K562 (cell line): Measurements from ENCODE around the gene OR9A4. TPM values are rescaled to one million over a fixed set of nuclear protein-coding genes. Genes with fewer than 3 reads are reported as not detected.

Experiments used
- ATAC-seq: fragments of 200-7000 bp; cut with Tn5 transposase; 3 replicates; pipeline ENCODE4 v1.9.1; 2020; ENCODE audit warnings: moderate library complexity
- BruUV-seq: library from RNA; stranded (reverse); fragments of 400-500 nt; replicated peaks from 2 replicates; lab custom pipeline; 2021; lab: Mats Ljungman, UMichigan
- CTCF ChIA-PET: fragments of 300-600 bp; formaldehyde crosslinking; extraction: SDS; loops from one replicate; lab custom pipeline; 2021; ENCODE audit warnings: low intra/inter-chr PET ratio; lab: Yijun Ruan, JAX
- POLR2A ChIA-PET: fragments of 300-600, 350-650 bp; sonication (Branson Sonifier 250); formaldehyde crosslinking; extraction: SDS; loops from one replicate; lab custom pipeline; 2021; ENCODE audit warnings: antibody characterized with exemption, inconsistent platforms; lab: Yijun Ruan, JAX
- DNase-seq, 4 experiments: peaks; one replicate each; pipeline versions ENCODE4 v3.0.0 to v3.0.0-alpha.2; 2011 to 2018; ENCODE audit warnings: low spot score in 3 of 4, mixed read lengths in 3 of 4; ENCODE audit errors: extremely low read depth in 1 of 4
- FAIRE-seq: peaks from 2 replicates; lab custom pipeline; 2011; peaks lifted over from hg19 to GRCh38; lab: Jason Lieb, UNC
- H2AFZ ChIP-seq: 2 replicates; pipeline ENCODE4 v1.6.0; 2011; ENCODE audit warnings: low read depth, low read length, control low read depth, inconsistent platforms
- H3K27ac ChIP-seq: fragments of 200-600 bp; 3 replicates; pipeline ENCODE4 v1.8.0; 2011; ENCODE audit warnings: low read depth, mild to moderate bottlenecking, control low read depth, inconsistent platforms, low read length, moderate library complexity, mixed read lengths; ENCODE audit errors: extremely low read depth
- H3K27me3 ChIP-seq, 2 experiments: fragments of 300-600 bp in 1 of 2; 2 replicates in 1 of 2; 3 replicates in 1 of 2; pipeline versions ENCODE4 v1.6.0 to v1.8.0; 2011; ENCODE audit warnings: inconsistent platforms in 2 of 2, low read length in 2 of 2, mild to moderate bottlenecking in 1 of 2, mixed read lengths in 1 of 2, moderate library complexity in 1 of 2; ENCODE audit not compliant: control insufficient read depth in 2 of 2, insufficient read depth in 2 of 2
- H3K36me3 ChIP-seq: fragments of 300-600 bp; 3 replicates; pipeline ENCODE4 v1.8.0; 2011; ENCODE audit warnings: mild to moderate bottlenecking, low read length, inconsistent platforms; ENCODE audit not compliant: control insufficient read depth, insufficient read depth
- H3K4me1 ChIP-seq, 2 experiments: fragments of 200-600 bp in 1 of 2; replicated peaks in 1 of 2; 2 replicates in 1 of 2; 3 replicates in 1 of 2; pipeline versions ENCODE4 v1.5.1 to v1.8.0; 2011; ENCODE audit warnings: inconsistent platforms in 2 of 2, low read length in 2 of 2, mild to moderate bottlenecking in 1 of 2, mixed read lengths in 1 of 2, moderate library complexity in 1 of 2; ENCODE audit not compliant: control insufficient read depth in 2 of 2, insufficient read depth in 2 of 2
- H3K4me2 ChIP-seq: 2 replicates; pipeline ENCODE4 v1.6.1; 2011; ENCODE audit warnings: low read length, control low read depth, inconsistent platforms, mixed read lengths; ENCODE audit not compliant: insufficient read depth
- H3K4me3 ChIP-seq: fragments of 200-600 bp; sonication (generic), shearing (Covaris generic); 2 replicates; pipeline ENCODE4 v1.5.1; 2016; ENCODE audit warnings: control low read depth, inconsistent platforms
- H3K79me2 ChIP-seq: fragments of 200-600 bp; 3 replicates; pipeline ENCODE4 v1.8.0; 2011; ENCODE audit warnings: low read length, inconsistent platforms; ENCODE audit not compliant: control insufficient read depth, insufficient read depth
- H3K9ac ChIP-seq, 2 experiments: 2 replicates each; pipeline versions ENCODE4 v1.6.0 to v1.6.1; 2011; ENCODE audit warnings: low read depth in 2 of 2, low read length in 2 of 2, control low read depth in 1 of 2, inconsistent platforms in 1 of 2, mild to moderate bottlenecking in 1 of 2, mixed read lengths in 1 of 2; ENCODE audit not compliant: insufficient read depth in 1 of 2
- H3K9me1 ChIP-seq: one replicate; pipeline ENCODE4 v1.6.0; 2011; ENCODE audit warnings: inconsistent platforms, mild to moderate bottlenecking, low read length, moderate library complexity; ENCODE audit not compliant: control insufficient read depth, insufficient read depth
- H3K9me3 ChIP-seq: replicated peaks from 2 replicates; pipeline ENCODE4 v1.5.1; 2011; ENCODE audit warnings: low read depth, low read length, inconsistent platforms; ENCODE audit not compliant: control insufficient read depth, insufficient read depth
- H4K20me1 ChIP-seq: replicated peaks from 2 replicates; pipeline ENCODE4 v1.6.1; 2011; ENCODE audit warnings: low read length, inconsistent platforms, mixed read lengths; ENCODE audit not compliant: control insufficient read depth, insufficient read depth
- ARID1B ChIP-seq: fragments of 450-650 bp; IDR thresholded peaks from 2 replicates; pipeline ENCODE4 v1.6.1; 2016; ENCODE audit warnings: antibody characterized with exemption, mild to moderate bottlenecking, inconsistent platforms
- BCOR ChIP-seq: fragments of 450-650 bp; IDR thresholded peaks from 2 replicates; pipeline ENCODE4 v1.6.1; 2016
- NCOA6 ChIP-seq: fragments of 450-650 bp; IDR thresholded peaks from 2 replicates; pipeline ENCODE4 v1.6.1; 2017; ENCODE audit warnings: mild to moderate bottlenecking
- NR4A1 ChIP-seq, 2 experiments: fragments of 250-450 bp in 1 of 2; fragments of 450-650 bp in 1 of 2; sonication (Bioruptor Pico) in 1 of 2; IDR thresholded peaks; 2 replicates each; pipeline versions ENCODE4 v1.4.0 to v1.6.1; 2016 to 2020; ENCODE audit warnings: mild to moderate bottlenecking in 2 of 2, missing compliant biosample characterization in 1 of 2, missing genetic modification characterization in 1 of 2, moderate library complexity in 1 of 2
- POLR2G ChIP-seq: fragments of 200-400 bp; formaldehyde crosslinking; IDR thresholded peaks from 2 replicates; pipeline ENCODE4 v1.6.1; 2017; ENCODE audit warnings: low read depth, mild to moderate bottlenecking, antibody characterized with exemption, low read length, moderate library complexity
- PYGO2 ChIP-seq: fragments of 450-650 bp; IDR thresholded peaks from 2 replicates; pipeline ENCODE4 v1.6.1; 2016; ENCODE audit warnings: mild to moderate bottlenecking, missing genetic modification characterization, moderate library complexity, missing compliant biosample characterization
- TRIM24 ChIP-seq, 2 experiments: fragments of 450-650 bp; IDR thresholded peaks; 2 replicates each; pipeline ENCODE4 v1.6.1; 2016
- ZNF263 ChIP-seq: sonication (generic); formaldehyde crosslinking; IDR thresholded peaks from 2 replicates; pipeline ENCODE4 v1.8.0; 2022; ENCODE audit warnings: mild to moderate bottlenecking, missing genetic modification reagents, borderline replicate concordance
- ZNF785 ChIP-seq: fragments of 250-450 bp; sonication (Bioruptor Pico); IDR thresholded peaks from 2 replicates; pipeline ENCODE4 v1.4.0; 2020; ENCODE audit warnings: mild to moderate bottlenecking
- ZSCAN32 ChIP-seq: fragments of 450-650 bp; formaldehyde crosslinking; IDR thresholded peaks from 2 replicates; pipeline ENCODE4 v1.4.0; 2020; ENCODE audit warnings: mild to moderate bottlenecking, moderate library complexity
- ZZZ3 ChIP-seq: fragments of 450-650 bp; IDR thresholded peaks from 2 replicates; pipeline ENCODE4 v1.6.1; 2016; ENCODE audit warnings: antibody characterized with exemption, mild to moderate bottlenecking, moderate library complexity
- WGBS: fragments of 100-300 bp; shearing (Covaris generic); methylation state at CpG from one replicate; pipeline ENCODE4 v1.1.6; 2016; ENCODE audit warnings: low coverage, mixed read lengths; ENCODE audit not compliant: insufficient coverage; ENCODE audit errors: missing lambda C conversion rate; 5-methylcytosine and 5-hydroxymethylcytosine counted together
- in situ Hi-C: fragments of 300-500 bp; cut with MboI; formaldehyde crosslinking; loops from 4 replicates; pipeline ENCODE4 v1.15.0; 2018; ENCODE audit warnings: inconsistent platforms, mixed read lengths
- intact Hi-C: fragments of 100-400 bp; cut with micrococcal nuclease; formaldehyde crosslinking; loops from 2 replicates; pipeline ENCODE4 v1.14.2; 2022
- polyA plus RNA-seq, 8 experiments: library from polyadenylated mRNA; depleted of rRNA in 4 of 8; stranded (reverse) in 5 of 8; unstranded in 3 of 8; fragments of >200 nt; fragmentation: Nextera tagmentation in 2 of 8; fragmentation: Illumina TruSeq in 1 of 8; extraction: Ambion mirVana in 2 of 8; extraction: Trizol in 1 of 8; gene quantifications; 2 replicates each; pipeline versions ENCODE4 v1.2.1 to v1.2.3, GENCODE V29; 2011 to 2014; ENCODE audit warnings: inconsistent platforms in 1 of 8, missing spikeins in 1 of 8
- total RNA-seq, 7 experiments: library from RNA; depleted of rRNA in 6 of 7; stranded (reverse); fragments of >200 nt in 6 of 7; fragmentation: Illumina TruSeq in 2 of 7; extraction: Trizol in 2 of 7; gene quantifications; 2 replicates each; pipeline versions ENCODE4 v1.2.1 to v1.2.3, GENCODE V29; 2011 to 2021; ENCODE audit warnings: low replicate concordance in 1 of 7
- TF ChIP-seq, protein P1 (sequence below): IDR thresholded peaks from 3 replicates; pipeline ENCODE4 v1.6.1; 2011; ENCODE audit warnings: borderline replicate concordance, mild to moderate bottlenecking; ENCODE audit not compliant: insufficient read length, insufficient read depth
- TF ChIP-seq, protein P2 (sequence below): sonication (generic); formaldehyde crosslinking; IDR thresholded peaks from 2 replicates; pipeline ENCODE4 v1.8.0; 2022; ENCODE audit warnings: mild to moderate bottlenecking, missing genetic modification reagents

Gene OR9A4
- total and polyA plus RNA-seq, 9 of the 15 experiments (the other 6 are each of a cell fraction or from before 2014, with no cell fraction given): not detected

DNA sequence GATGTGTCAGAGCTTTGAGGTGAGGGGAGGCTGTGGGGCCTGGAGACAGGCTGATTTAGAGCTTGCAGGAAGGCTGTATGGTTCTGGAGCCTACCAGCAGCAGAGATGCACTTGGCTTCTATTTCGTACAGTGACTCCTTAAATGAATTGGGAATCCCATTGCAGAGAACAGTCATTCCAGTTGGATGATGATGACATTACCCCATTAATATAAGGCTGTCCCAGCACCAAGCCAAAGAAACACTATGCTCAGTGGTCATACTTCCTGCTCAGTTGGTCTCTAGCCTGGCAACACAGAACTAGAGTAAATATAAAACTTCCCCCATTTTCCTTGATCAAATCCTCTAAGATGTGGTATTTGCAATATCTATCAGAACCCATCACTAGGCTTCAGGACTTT is 36.3 kb downstream of the OR9A4 start:
- H3K9me3 ChIP-seq: no peaks in the 10 kb centered on the region
- no peak overlapping the region for H3K4me2 ChIP-seq
- intact Hi-C loops: no loop called here
- no peak overlapping the region for H3K27ac ChIP-seq
- DNase-seq (no peak), FAIRE-seq (no peak), ATAC-seq (no peak)
- H3K79me2 ChIP-seq: no peaks in the 10 kb centered on the region
- CTCF ChIA-PET: no interaction called here
- POLR2A ChIA-PET: no interaction called here
- no peaks in the 10 kb centered on the region for H3K36me3 ChIP-seq
- BruUV-seq: no TSS peak
- H3K9ac ChIP-seq: no peak overlapping the region
- WGBS: 5% methylated on average over 1 of the region's 1 CpG
- H4K20me1 ChIP-seq: no peaks in the 10 kb centered on the region
- no peaks in the 10 kb centered on the region for H3K9me1 ChIP-seq
- H3K27me3 ChIP-seq: no peaks in the 10 kb centered on the region
- H3K4me3 ChIP-seq: no peak overlapping the region
- in situ Hi-C loops: no loop called here
- TF ChIP-seq PYGO2: no peak
- no peak for TF ChIP-seq NR4A1 (CRISPR knock-in tag; IDR thresholded peaks at IDR 0.05)
- TF ChIP-seq NR4A1 (tag; IDR thresholded peaks at IDR 0.05): no peak
- no peak for TF ChIP-seq TRIM24 (IDR thresholded peaks at IDR 0.05)
- no peak for TF ChIP-seq NCOA6
- no peak for TF ChIP-seq ZNF785 (CRISPR knock-in tag)
- no peak for TF ChIP-seq POLR2G
- no peaks in the 10 kb centered on the region for H3K4me1 ChIP-seq
- H2AFZ ChIP-seq: no peak overlapping the region

DNA sequence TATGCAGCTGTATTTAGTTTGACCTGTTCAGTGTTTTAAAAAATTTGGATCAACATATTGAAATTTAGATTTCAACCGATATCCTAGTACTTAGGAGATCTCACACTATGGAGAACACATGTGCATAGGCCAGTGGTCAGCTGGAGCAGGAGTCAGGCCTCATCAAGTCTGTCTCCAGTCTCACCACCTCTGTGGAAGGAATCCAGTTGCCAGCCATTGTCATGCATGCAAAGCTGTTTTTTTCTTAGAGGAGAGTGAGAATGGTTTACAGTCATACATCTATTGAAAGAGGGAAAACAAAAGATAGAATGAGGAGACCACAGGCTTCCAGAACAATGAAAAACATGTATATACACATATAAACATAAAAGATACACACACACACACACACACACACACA is 38.1 kb downstream of the OR9A4 start:
- ATAC-seq (no peak), DNase-seq (no peak), FAIRE-seq (no peak)
- H3K9me3 ChIP-seq: no peaks in the 10 kb centered on the region
- in situ Hi-C loops: no loop called here
- H3K4me2 ChIP-seq: no peak overlapping the region
- WGBS: 0% methylated on average over 1 of the region's 1 CpG
- no peak overlapping the region for H3K4me3 ChIP-seq
- no peak overlapping the region for H3K27ac ChIP-seq
- BruUV-seq: no TSS peak
- H3K79me2 ChIP-seq: no peaks in the 10 kb centered on the region
- no peak overlapping the region for H3K9ac ChIP-seq
- no peak overlapping the region for H2AFZ ChIP-seq
- no peaks in the 10 kb centered on the region for H3K4me1 ChIP-seq
- H4K20me1 ChIP-seq: no peaks in the 10 kb centered on the region
- no peaks in the 10 kb centered on the region for H3K36me3 ChIP-seq
- H3K27me3 ChIP-seq: no peaks in the 10 kb centered on the region
- H3K9me1 ChIP-seq: no peaks in the 10 kb centered on the region
- ChIA-PET POLR2A (no interaction called here), CTCF (no interaction called here)
- intact Hi-C loops: no loop called here
- TF ChIP-seq ZZZ3 (no peak), ZNF263 (CRISPR knock-in tag) (no peak), BCOR (no peak), ZSCAN32 (CRISPR knock-in tag) (no peak), ARID1B (no peak), ZNF785 (CRISPR knock-in tag) (no peak)
- TF ChIP-seq, protein P1, sequence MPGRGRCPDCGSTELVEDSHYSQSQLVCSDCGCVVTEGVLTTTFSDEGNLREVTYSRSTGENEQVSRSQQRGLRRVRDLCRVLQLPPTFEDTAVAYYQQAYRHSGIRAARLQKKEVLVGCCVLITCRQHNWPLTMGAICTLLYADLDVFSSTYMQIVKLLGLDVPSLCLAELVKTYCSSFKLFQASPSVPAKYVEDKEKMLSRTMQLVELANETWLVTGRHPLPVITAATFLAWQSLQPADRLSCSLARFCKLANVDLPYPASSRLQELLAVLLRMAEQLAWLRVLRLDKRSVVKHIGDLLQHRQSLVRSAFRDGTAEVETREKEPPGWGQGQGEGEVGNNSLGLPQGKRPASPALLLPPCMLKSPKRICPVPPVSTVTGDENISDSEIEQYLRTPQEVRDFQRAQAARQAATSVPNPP: no peak
- TF ChIP-seq, protein P2, sequence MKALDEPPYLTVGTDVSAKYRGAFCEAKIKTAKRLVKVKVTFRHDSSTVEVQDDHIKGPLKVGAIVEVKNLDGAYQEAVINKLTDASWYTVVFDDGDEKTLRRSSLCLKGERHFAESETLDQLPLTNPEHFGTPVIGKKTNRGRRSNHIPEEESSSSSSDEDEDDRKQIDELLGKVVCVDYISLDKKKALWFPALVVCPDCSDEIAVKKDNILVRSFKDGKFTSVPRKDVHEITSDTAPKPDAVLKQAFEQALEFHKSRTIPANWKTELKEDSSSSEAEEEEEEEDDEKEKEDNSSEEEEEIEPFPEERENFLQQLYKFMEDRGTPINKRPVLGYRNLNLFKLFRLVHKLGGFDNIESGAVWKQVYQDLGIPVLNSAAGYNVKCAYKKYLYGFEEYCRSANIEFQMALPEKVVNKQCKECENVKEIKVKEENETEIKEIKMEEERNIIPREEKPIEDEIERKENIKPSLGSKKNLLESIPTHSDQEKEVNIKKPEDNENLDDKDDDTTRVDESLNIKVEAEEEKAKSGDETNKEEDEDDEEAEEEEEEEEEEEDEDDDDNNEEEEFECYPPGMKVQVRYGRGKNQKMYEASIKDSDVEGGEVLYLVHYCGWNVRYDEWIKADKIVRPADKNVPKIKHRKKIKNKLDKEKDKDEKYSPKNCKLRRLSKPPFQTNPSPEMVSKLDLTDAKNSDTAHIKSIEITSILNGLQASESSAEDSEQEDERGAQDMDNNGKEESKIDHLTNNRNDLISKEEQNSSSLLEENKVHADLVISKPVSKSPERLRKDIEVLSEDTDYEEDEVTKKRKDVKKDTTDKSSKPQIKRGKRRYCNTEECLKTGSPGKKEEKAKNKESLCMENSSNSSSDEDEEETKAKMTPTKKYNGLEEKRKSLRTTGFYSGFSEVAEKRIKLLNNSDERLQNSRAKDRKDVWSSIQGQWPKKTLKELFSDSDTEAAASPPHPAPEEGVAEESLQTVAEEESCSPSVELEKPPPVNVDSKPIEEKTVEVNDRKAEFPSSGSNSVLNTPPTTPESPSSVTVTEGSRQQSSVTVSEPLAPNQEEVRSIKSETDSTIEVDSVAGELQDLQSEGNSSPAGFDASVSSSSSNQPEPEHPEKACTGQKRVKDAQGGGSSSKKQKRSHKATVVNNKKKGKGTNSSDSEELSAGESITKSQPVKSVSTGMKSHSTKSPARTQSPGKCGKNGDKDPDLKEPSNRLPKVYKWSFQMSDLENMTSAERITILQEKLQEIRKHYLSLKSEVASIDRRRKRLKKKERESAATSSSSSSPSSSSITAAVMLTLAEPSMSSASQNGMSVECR: no peak
